Neural crest cell (in vitro differentiated cells): Measurements from ENCODE around the gene LINGO3. TPM values are rescaled to one million over a fixed set of nuclear protein-coding genes. Genes with fewer than 3 reads are reported as not detected.

Experiments
- DNase-seq: peaks from one replicate; pipeline ENCODE4 v3.0.0; 2021; ENCODE audit warnings: low read depth, mixed read lengths, low spot score
- H3K27ac Mint-ChIP-seq: one replicate; pipeline ENCODE4 v1.8.0; 2021; ENCODE audit warnings: mild to moderate bottlenecking, mixed read lengths; ENCODE audit not compliant: unreplicated experiment
- H3K27me3 Mint-ChIP-seq: 2 replicates; pipeline ENCODE4 v1.8.0; 2021; ENCODE audit warnings: low read depth, mild to moderate bottlenecking, mixed read lengths
- H3K36me3 Mint-ChIP-seq: 2 replicates; pipeline ENCODE4 v1.8.0; 2021; ENCODE audit warnings: low read depth, mild to moderate bottlenecking, mixed read lengths
- H3K4me1 Mint-ChIP-seq: 2 replicates; pipeline ENCODE4 v1.8.0; 2021; ENCODE audit warnings: mixed read lengths
- H3K4me3 Mint-ChIP-seq: one replicate; pipeline ENCODE4 v1.8.0; 2021; ENCODE audit warnings: mild to moderate bottlenecking, mixed read lengths
- H3K9me3 Mint-ChIP-seq: 2 replicates; pipeline ENCODE4 v1.8.0; 2021; ENCODE audit warnings: mixed read lengths
- total RNA-seq: library from RNA; stranded (reverse); gene quantifications from 2 replicates; pipeline ENCODE4 v1.2.1, GENCODE V29; 2021
- TF ChIP-seq, protein P1 (sequence below): fragments of 200-600 bp; sonication (generic); conservative IDR thresholded peaks from 2 replicates; pipeline ENCODE4 v1.5.0; 2021; ENCODE audit warnings: antibody characterized with exemption, mild to moderate bottlenecking

The LINGO3 gene
- total RNA-seq, 1 donor from 2014 or later: not detected

DNA sequence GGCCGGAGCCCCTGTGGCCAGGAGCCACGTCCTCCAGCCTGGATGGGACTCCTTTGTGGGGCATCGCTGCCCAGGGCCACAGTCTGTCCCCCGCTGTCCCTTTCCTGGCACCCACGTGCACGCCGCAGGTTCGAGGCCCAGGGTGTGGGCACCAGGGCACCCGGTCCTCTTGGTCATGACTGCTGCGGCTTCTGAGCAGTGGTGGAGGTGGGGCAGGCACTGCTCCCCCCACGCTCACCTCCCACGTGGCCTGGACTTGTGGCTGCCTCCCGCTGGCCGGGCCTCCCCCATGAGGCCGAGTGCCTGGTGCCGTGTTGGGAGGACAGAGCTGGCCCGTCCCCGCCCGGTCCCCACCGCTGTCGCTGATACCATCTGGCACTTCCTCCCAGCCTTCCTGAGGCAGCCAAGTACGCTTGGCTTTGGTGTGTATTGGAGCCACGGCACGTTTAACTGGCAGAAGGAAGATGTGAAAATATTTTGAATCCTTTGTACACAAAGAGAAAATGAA is 33.3 kb upstream of the LINGO3 start:
- H3K27ac Mint-ChIP-seq: no peak overlapping the region
- H3K27me3 Mint-ChIP-seq: no peaks in the 10 kb centered on the region
- H3K36me3 Mint-ChIP-seq: peaks cover 2% of the 10 kb centered on the region
- no peaks in the 10 kb centered on the region for H3K9me3 Mint-ChIP-seq
- no peak overlapping the region for H3K4me3 Mint-ChIP-seq
- DNase-seq: no peak
- TF ChIP-seq, protein P1, sequence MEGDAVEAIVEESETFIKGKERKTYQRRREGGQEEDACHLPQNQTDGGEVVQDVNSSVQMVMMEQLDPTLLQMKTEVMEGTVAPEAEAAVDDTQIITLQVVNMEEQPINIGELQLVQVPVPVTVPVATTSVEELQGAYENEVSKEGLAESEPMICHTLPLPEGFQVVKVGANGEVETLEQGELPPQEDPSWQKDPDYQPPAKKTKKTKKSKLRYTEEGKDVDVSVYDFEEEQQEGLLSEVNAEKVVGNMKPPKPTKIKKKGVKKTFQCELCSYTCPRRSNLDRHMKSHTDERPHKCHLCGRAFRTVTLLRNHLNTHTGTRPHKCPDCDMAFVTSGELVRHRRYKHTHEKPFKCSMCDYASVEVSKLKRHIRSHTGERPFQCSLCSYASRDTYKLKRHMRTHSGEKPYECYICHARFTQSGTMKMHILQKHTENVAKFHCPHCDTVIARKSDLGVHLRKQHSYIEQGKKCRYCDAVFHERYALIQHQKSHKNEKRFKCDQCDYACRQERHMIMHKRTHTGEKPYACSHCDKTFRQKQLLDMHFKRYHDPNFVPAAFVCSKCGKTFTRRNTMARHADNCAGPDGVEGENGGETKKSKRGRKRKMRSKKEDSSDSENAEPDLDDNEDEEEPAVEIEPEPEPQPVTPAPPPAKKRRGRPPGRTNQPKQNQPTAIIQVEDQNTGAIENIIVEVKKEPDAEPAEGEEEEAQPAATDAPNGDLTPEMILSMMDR: no peak
- peaks cover 15% of the 10 kb centered on the region for H3K4me1 Mint-ChIP-seq

GRCh38 chr19:2340496-2341243 is 32.7 kb upstream of the LINGO3 start:
- Mint-ChIP-seq H3K4me1 (peaks cover 21% of the 10 kb centered on the region), H3K36me3 (peaks cover 8% of the 10 kb centered on the region), H3K9me3 (peaks cover 4% of the 10 kb centered on the region), H3K4me3 (no peak overlapping the region), H3K27me3 (no peaks in the 10 kb centered on the region), H3K27ac (no peak overlapping the region)
- no peak for DNase-seq
- TF ChIP-seq, protein P1: no peak

DNA sequence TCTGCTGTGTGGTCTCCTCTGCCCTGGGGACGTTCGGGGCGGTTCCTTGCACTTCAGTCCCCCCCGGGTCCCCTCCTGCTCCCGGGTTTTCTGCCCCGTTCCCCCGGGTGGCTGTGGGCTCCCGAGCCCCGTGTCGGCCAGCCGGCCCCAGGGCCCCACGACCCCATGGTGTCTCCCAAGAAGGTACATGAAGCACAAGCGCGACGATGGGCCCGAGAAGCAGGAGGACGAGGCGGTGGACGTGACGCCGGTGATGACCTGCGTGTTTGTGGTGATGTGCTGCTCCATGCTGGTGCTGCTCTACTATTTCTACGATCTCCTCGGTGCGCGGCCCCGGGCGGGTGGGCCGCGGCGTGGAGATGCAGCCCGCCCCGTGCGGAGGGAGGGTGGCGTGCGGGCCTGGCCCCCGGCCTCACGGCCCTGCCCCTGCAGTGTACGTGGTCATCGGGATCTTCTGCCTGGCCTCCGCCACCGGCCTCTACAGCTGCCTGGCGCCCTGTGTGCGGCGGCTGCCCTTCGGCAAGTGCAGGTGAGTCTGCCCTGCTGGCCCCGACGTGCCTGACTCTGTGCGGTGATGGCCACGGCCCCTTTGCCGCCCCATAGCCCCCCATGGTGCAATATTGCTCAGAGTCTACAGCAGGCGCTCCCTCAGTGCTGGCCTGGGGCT is 31.8 kb upstream of the LINGO3 start:
- Mint-ChIP-seq H3K36me3 (peaks cover 9% of the 10 kb centered on the region), H3K27me3 (no peaks in the 10 kb centered on the region), H3K27ac (no peak overlapping the region), H3K4me1 (peaks cover 22% of the 10 kb centered on the region), H3K4me3 (no peak overlapping the region), H3K9me3 (peaks cover 5% of the 10 kb centered on the region)
- no peak for DNase-seq
- TF ChIP-seq, protein P1: no peak

DNA sequence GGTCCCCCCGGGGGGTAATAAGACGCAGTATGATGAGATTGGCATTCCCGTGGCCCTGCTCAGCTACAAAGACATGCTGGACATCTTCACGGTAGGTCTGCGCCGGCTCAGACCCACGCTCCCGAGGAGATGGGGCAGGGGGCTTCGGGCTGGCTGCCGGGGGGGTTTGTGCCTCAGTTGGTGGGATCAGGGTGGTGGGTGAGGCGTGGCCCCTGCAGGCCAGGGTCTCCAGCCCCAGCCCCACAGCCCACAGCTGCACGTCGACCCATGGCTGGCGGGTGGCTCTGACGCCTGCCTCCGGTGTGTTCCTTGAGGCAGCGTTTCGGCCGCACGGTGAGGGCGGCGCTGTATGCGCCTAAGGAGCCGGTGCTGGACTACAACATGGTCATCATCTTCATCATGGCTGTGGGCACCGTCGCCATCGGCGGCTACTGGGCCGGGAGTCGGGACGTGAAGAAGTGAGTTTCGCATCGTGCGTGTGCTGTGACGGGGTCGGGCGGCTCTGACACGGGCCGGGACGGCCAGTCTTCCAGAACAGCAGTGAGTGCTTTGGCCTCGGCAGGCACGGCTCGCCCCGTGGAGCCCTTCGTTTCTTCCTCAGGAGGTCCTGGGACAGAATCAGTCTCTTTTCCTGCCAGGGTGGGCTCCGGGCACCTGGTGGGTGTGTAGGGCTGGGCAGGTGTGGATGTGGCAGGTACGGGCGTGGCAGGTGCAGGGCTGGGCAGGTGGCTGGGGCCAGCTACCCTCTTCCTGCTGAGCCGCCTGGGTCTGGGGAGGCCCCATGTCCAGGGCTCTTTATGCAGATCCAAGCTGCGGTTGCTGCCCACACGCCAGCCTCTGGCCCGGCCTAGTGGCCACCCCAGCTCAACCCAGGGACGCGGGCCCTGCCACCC is 31.0 kb upstream of the LINGO3 start:
- no peak overlapping the region for H3K27ac Mint-ChIP-seq
- H3K4me1 Mint-ChIP-seq: peaks cover 22% of the 10 kb centered on the region
- no peak for DNase-seq
- peaks cover 9% of the 10 kb centered on the region for H3K36me3 Mint-ChIP-seq
- H3K9me3 Mint-ChIP-seq: peaks cover 5% of the 10 kb centered on the region
- no peak overlapping the region for H3K4me3 Mint-ChIP-seq
- TF ChIP-seq, protein P1: no peak
- no peaks in the 10 kb centered on the region for H3K27me3 Mint-ChIP-seq

GRCh38 chr19:2338055-2338615 is 30.2 kb upstream of the LINGO3 start:
- Mint-ChIP-seq H3K4me1 (peaks cover 26% of the 10 kb centered on the region), H3K36me3 (peaks cover 9% of the 10 kb centered on the region), H3K27ac (no peak overlapping the region), H3K27me3 (no peaks in the 10 kb centered on the region), H3K4me3 (no peak overlapping the region), H3K9me3 (peaks cover 5% of the 10 kb centered on the region)
- DNase-seq: no peak
- TF ChIP-seq, protein P1: no peak
